Nephron (organoid): ENCODE data around the gene ILF2.
A peak's percentile ranks its signal among the peaks of the same experiment; 100 is the strongest.

Experiments used
- H3K27ac Mint-ChIP-seq, 3 experiments: 2 replicates each; pipeline ENCODE4 v1.8.0; 2020; ENCODE audit warnings: mixed read lengths in 3 of 3, mild to moderate bottlenecking in 2 of 3, moderate library complexity in 1 of 3
- H3K27me3 Mint-ChIP-seq: 2 replicates; pipeline ENCODE4 v1.8.0; 2021; ENCODE audit warnings: low read depth, mild to moderate bottlenecking, moderate library complexity, mixed read lengths
- H3K36me3 Mint-ChIP-seq: 2 replicates; pipeline ENCODE4 v1.8.0; 2020; ENCODE audit warnings: low read depth, mixed read lengths
- H3K4me1 Mint-ChIP-seq: 2 replicates; pipeline ENCODE4 v1.8.0; 2020; ENCODE audit warnings: mixed read lengths
- H3K4me3 Mint-ChIP-seq, 3 experiments: 2 replicates each; pipeline ENCODE4 v1.8.0; 2020; ENCODE audit warnings: mild to moderate bottlenecking in 3 of 3, mixed read lengths in 3 of 3, moderate library complexity in 2 of 3
- H3K9me3 Mint-ChIP-seq: 2 replicates; pipeline ENCODE4 v1.8.0; 2020; ENCODE audit warnings: mixed read lengths
- CTCF ChIP-seq, 3 experiments: fragments of 200-600 bp; sonication (generic); IDR thresholded peaks; one replicate each; pipeline ENCODE4 v1.5.0; 2021; ENCODE audit warnings: antibody characterized with exemption in 3 of 3; ENCODE audit not compliant: unreplicated experiment in 3 of 3

ILF2 gene

GRCh38 chr1:153658400-153659174, 12.2 kb downstream of the ILF2 start, which contains the start of gene SNAPIN:
SNAPIN (plus strand) TSS chr1:153658703; CDS start chr1:153658744, 41 bp downstream.
- TF ChIP-seq CTCF (IDR thresholded peaks at IDR 0.05; ENCODE audit: unreplicated experiment in 3 of 3), result peak in 1 of 3 experiments; percentile 12
- H3K9me3 Mint-ChIP-seq, result no peaks in the 10 kb centered on the region
- H3K4me3 Mint-ChIP-seq, result peak within 1 kb of the TSS; percentile 97 to 99 (median 99)
- H3K4me1 Mint-ChIP-seq, result peaks cover 13% of the 10 kb centered on the region
- peak within 1 kb of the TSS; percentile 82 to 98 (median 93) for H3K27ac Mint-ChIP-seq
- no peaks in the 10 kb centered on the region for H3K27me3 Mint-ChIP-seq
- H3K36me3 Mint-ChIP-seq, result peaks cover 28% of the 10 kb centered on the region

GRCh38 chr1:153655333-153655732, 15.5 kb downstream of the ILF2 start:
- peak overlapping the region in 1 of 3 experiments; percentile 23 for H3K4me3 Mint-ChIP-seq
- TF ChIP-seq CTCF (IDR thresholded peaks at IDR 0.05; ENCODE audit: unreplicated experiment in 3 of 3), result no peak

GRCh38 chr1:153652805-153653500, 17.8 kb downstream of the ILF2 start:
- H3K27ac Mint-ChIP-seq, result no peak overlapping the region
- no peak for TF ChIP-seq CTCF (IDR thresholded peaks at IDR 0.05; ENCODE audit: unreplicated experiment in 3 of 3)
- H3K9me3 Mint-ChIP-seq, result no peaks in the 10 kb centered on the region
- no peaks in the 10 kb centered on the region for H3K27me3 Mint-ChIP-seq
- no peaks in the 10 kb centered on the region for H3K36me3 Mint-ChIP-seq
- no peak overlapping the region for H3K4me3 Mint-ChIP-seq
- H3K4me1 Mint-ChIP-seq, result no peaks in the 10 kb centered on the region

More at GRCh38 chr1:153655333-153655732, 15.5 kb downstream of the ILF2 start:
- Mint-ChIP-seq H3K27me3 (no peaks in the 10 kb centered on the region), H3K4me1 (peaks cover 13% of the 10 kb centered on the region), H3K27ac (no peak overlapping the region), H3K36me3 (no peaks in the 10 kb centered on the region), H3K9me3 (no peaks in the 10 kb centered on the region)

- Mint-ChIP-seq H3K36me3 (peaks cover 4% of the 10 kb centered on the region), H3K9me3 (no peaks in the 10 kb centered on the region), H3K27ac (no peak overlapping the region), H3K27me3 (no peaks in the 10 kb centered on the region), H3K4me1 (no peaks in the 10 kb centered on the region), H3K4me3 (no peak overlapping the region)
- no peak for TF ChIP-seq CTCF (IDR thresholded peaks at IDR 0.05; ENCODE audit: unreplicated experiment in 3 of 3)
Measured at GRCh38 chr1:153651771-153652170, 19.0 kb downstream of the ILF2 start.

- Mint-ChIP-seq H3K36me3 (peaks cover 22% of the 10 kb centered on the region), H3K27ac (peak overlapping the region in 1 of 3 experiments; percentile 45), H3K27me3 (no peaks in the 10 kb centered on the region), H3K9me3 (no peaks in the 10 kb centered on the region), H3K4me1 (no peaks in the 10 kb centered on the region), H3K4me3 (no peak overlapping the region)
- TF ChIP-seq CTCF (IDR thresholded peaks at IDR 0.05; ENCODE audit: unreplicated experiment in 3 of 3), result no peak
Measured at GRCh38 chr1:153649863-153650235, 20.9 kb downstream of the ILF2 start.
